Measurements from ENCODE around the gene RGMB. TPM values are rescaled to one million over a fixed set of nuclear protein-coding genes. Genes with fewer than 3 reads are reported as not detected.

Gene RGMB
- total RNA-seq, 1 donor from 2014 or later, result 29.7 TPM

DNA sequence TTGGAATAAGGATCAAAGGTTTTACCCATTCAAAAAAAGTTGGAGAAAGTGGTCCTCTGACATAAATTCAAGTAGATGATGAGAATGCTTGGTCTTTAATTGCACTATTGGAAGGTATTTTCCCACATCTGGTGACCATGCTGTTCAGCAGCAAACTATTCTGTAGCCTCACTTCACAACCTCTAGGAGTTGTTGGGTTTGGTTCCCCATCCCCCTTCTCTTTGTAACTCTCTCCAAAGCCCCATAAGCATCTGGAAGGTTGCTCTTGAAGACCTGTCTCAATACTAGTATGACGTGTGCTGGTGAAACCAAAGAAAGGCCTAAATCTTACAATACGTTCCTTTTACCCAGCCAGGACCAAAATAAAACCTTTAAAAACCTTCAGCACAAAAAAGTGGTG, 8.5 kb downstream of the RGMB start:
- Histone ChIP-seq H3K27me3 (ENCODE audit: control insufficient read depth in 3 of 3, insufficient read depth in 3 of 3, low read length in 3 of 3) (no peaks in the 10 kb centered on the region), H3K9ac (ENCODE audit: low read depth in 1 of 3, low read length in 3 of 3) (no peak overlapping the region), H3K4me3 (ENCODE audit: low read length in 3 of 3) (no peak overlapping the region), H3K36me3 (ENCODE audit: control insufficient read depth in 3 of 3, insufficient read depth in 3 of 3, low read length in 3 of 3) (peaks cover 5 to 6% (median 5%) of the 10 kb centered on the region in 3 donors), H3K9me3 (ENCODE audit: control insufficient read depth in 3 of 3, low read length in 3 of 3) (no peaks in the 10 kb centered on the region), H3K27ac (ENCODE audit: low read depth, low read length) (no peak overlapping the region), H3K4me1 (ENCODE audit: control insufficient read depth in 3 of 3, insufficient read depth in 3 of 3, low read length in 3 of 3) (peaks cover 29 to 56% (median 44%) of the 10 kb centered on the region in 3 donors)

DNA sequence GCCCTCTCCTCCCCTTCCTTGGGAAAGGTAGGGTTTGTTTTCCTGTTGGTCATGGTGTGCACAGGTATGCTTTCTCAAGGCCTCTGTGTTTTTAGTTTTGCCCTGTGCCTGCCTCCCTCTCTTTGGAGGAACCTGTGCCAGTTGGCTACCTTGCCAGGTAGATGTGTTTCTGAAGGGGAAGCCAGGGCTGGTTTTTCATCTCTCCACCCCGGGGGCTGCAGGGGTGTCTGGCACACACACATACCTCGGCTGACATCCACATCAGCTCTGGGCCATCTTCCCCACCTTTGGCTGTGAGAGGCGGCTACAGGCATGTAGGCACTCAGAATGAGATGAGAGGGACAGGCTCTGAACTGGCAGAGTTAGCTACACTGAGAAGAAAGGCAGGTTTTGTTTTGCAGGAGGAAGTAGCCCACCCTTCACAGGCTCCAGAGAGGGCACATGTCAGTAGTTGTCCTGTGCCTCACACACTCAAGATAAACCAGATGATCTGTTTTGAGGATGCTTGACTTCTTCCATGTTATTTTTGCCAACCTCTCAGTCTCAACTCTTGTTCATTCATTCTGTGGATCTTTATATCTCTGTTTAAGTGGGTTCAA, 9.7 kb downstream of the RGMB start:
- Histone ChIP-seq H3K9ac (ENCODE audit: low read depth in 1 of 3, low read length in 3 of 3) (no peak overlapping the region), H3K27ac (ENCODE audit: low read depth, low read length) (no peak overlapping the region), H3K27me3 (ENCODE audit: control insufficient read depth in 3 of 3, insufficient read depth in 3 of 3, low read length in 3 of 3) (no peaks in the 10 kb centered on the region), H3K4me3 (ENCODE audit: low read length in 3 of 3) (no peak overlapping the region), H3K36me3 (ENCODE audit: control insufficient read depth in 3 of 3, insufficient read depth in 3 of 3, low read length in 3 of 3) (peaks cover 5 to 6% (median 5%) of the 10 kb centered on the region in 3 donors), H3K9me3 (ENCODE audit: control insufficient read depth in 3 of 3, low read length in 3 of 3) (no peaks in the 10 kb centered on the region), H3K4me1 (ENCODE audit: control insufficient read depth in 3 of 3, insufficient read depth in 3 of 3, low read length in 3 of 3) (peaks cover 39 to 64% (median 53%) of the 10 kb centered on the region in 3 donors)

DNA sequence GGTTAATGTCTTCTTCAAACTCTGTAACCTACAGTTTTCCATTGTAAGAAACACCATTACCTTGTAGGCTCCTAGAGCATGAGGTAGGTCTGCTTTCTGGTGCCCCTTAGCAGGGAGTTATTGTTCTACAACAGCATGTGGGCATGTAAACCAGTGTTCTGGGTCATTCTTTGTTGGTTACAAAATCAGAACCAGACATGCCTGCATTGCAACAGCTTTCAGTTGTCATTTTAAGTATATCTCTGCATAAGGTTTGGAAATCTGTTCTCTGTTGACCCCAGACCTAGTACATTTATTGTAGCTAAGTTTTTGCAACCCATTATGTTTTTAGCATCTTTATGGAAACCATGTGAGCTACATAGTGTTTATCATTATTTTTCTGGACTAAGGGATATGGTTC, 10.9 kb downstream of the RGMB start:
- H3K9me3 ChIP-seq (ENCODE audit: control insufficient read depth in 3 of 3, low read length in 3 of 3), result no peaks in the 10 kb centered on the region
- H3K36me3 ChIP-seq (ENCODE audit: control insufficient read depth in 3 of 3, insufficient read depth in 3 of 3, low read length in 3 of 3), result peaks cover 5 to 6% (median 5%) of the 10 kb centered on the region in 3 donors
- no peak overlapping the region for H3K27ac ChIP-seq (ENCODE audit: low read depth, low read length)
- no peaks in the 10 kb centered on the region for H3K27me3 ChIP-seq (ENCODE audit: control insufficient read depth in 3 of 3, insufficient read depth in 3 of 3, low read length in 3 of 3)
- H3K9ac ChIP-seq (ENCODE audit: low read depth in 1 of 3, low read length in 3 of 3), result no peak overlapping the region
- H3K4me1 ChIP-seq (ENCODE audit: control insufficient read depth in 3 of 3, insufficient read depth in 3 of 3, low read length in 3 of 3), result peaks cover 39 to 65% (median 62%) of the 10 kb centered on the region in 3 donors
- no peak overlapping the region for H3K4me3 ChIP-seq (ENCODE audit: low read length in 3 of 3)

DNA sequence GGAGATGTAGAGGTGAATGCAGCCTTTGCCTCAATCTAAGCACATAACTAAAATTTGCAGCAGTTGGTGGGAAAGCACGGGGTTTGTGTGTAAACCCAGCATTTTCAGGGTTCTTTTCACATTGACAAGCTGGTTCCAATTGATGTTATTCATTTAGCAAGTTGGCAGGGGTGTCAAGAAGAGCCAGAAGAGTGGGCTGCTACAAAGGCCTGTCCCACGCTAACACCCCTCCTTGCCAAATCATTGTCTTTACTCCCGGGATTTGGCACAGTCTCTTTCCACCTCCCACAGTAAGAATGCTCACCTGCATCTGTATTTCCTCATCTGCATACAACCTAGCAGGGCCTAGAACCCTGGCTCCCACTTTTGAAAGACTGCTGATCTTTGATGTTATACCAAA, 11.8 kb downstream of the RGMB start:
- Histone ChIP-seq H3K4me1 (ENCODE audit: control insufficient read depth in 3 of 3, insufficient read depth in 3 of 3, low read length in 3 of 3) (peaks cover 36 to 62% (median 53%) of the 10 kb centered on the region in 3 donors), H3K9ac (ENCODE audit: low read depth in 1 of 3, low read length in 3 of 3) (no peak overlapping the region), H3K4me3 (ENCODE audit: low read length in 3 of 3) (no peak overlapping the region), H3K36me3 (ENCODE audit: control insufficient read depth in 3 of 3, insufficient read depth in 3 of 3, low read length in 3 of 3) (peaks cover 0 to 5% (median 3%) of the 10 kb centered on the region in 3 donors), H3K27ac (ENCODE audit: low read depth, low read length) (no peak overlapping the region), H3K9me3 (ENCODE audit: control insufficient read depth in 3 of 3, low read length in 3 of 3) (no peaks in the 10 kb centered on the region), H3K27me3 (ENCODE audit: control insufficient read depth in 3 of 3, insufficient read depth in 3 of 3, low read length in 3 of 3) (no peaks in the 10 kb centered on the region)

GRCh38 chr5:98786191-98786853, 12.9 kb downstream of the RGMB start:
- H3K9ac ChIP-seq (ENCODE audit: low read depth in 1 of 3, low read length in 3 of 3), result no peak overlapping the region
- no peaks in the 10 kb centered on the region for H3K9me3 ChIP-seq (ENCODE audit: control insufficient read depth in 3 of 3, low read length in 3 of 3)
- no peak overlapping the region for H3K27ac ChIP-seq (ENCODE audit: low read depth, low read length)
- H3K27me3 ChIP-seq (ENCODE audit: control insufficient read depth in 3 of 3, insufficient read depth in 3 of 3, low read length in 3 of 3), result no peaks in the 10 kb centered on the region
- H3K36me3 ChIP-seq (ENCODE audit: control insufficient read depth in 3 of 3, insufficient read depth in 3 of 3, low read length in 3 of 3), result peaks cover 0 to 5% (median 0%) of the 10 kb centered on the region in 3 donors
- no peak overlapping the region for H3K4me3 ChIP-seq (ENCODE audit: low read length in 3 of 3)
- H3K4me1 ChIP-seq (ENCODE audit: control insufficient read depth in 3 of 3, insufficient read depth in 3 of 3, low read length in 3 of 3), result peaks cover 36 to 64% (median 57%) of the 10 kb centered on the region in 3 donors

- Histone ChIP-seq H3K9me3 (ENCODE audit: control insufficient read depth in 3 of 3, low read length in 3 of 3) (no peaks in the 10 kb centered on the region), H3K4me3 (ENCODE audit: low read length in 3 of 3) (peak overlapping the region in 2 of 3 donors; percentile 0 to 19), H3K27ac (ENCODE audit: low read depth, low read length) (peak overlapping the region; percentile 68), H3K27me3 (ENCODE audit: control insufficient read depth in 3 of 3, insufficient read depth in 3 of 3, low read length in 3 of 3) (no peaks in the 10 kb centered on the region), H3K9ac (ENCODE audit: low read depth in 1 of 3, low read length in 3 of 3) (peak overlapping the region; percentile 4 to 29 (median 25)), H3K36me3 (ENCODE audit: control insufficient read depth in 3 of 3, insufficient read depth in 3 of 3, low read length in 3 of 3) (peaks cover 0 to 5% (median 0%) of the 10 kb centered on the region in 3 donors), H3K4me1 (ENCODE audit: control insufficient read depth in 3 of 3, insufficient read depth in 3 of 3, low read length in 3 of 3) (peaks cover 40 to 67% (median 64%) of the 10 kb centered on the region in 3 donors)
These were observed 13.8 kb downstream of the RGMB start for GRCh38 chr5:98787131-98787719.

- peaks cover 5% of the 10 kb centered on the region in 3 donors for H3K36me3 ChIP-seq (ENCODE audit: control insufficient read depth in 3 of 3, insufficient read depth in 3 of 3, low read length in 3 of 3)
- no peaks in the 10 kb centered on the region for H3K9me3 ChIP-seq (ENCODE audit: control insufficient read depth in 3 of 3, low read length in 3 of 3)
- no peak overlapping the region for H3K27ac ChIP-seq (ENCODE audit: low read depth, low read length)
- no peak overlapping the region for H3K4me3 ChIP-seq (ENCODE audit: low read length in 3 of 3)
- H3K4me1 ChIP-seq (ENCODE audit: control insufficient read depth in 3 of 3, insufficient read depth in 3 of 3, low read length in 3 of 3), result peaks cover 39 to 59% (median 59%) of the 10 kb centered on the region in 3 donors
- no peaks in the 10 kb centered on the region for H3K27me3 ChIP-seq (ENCODE audit: control insufficient read depth in 3 of 3, insufficient read depth in 3 of 3, low read length in 3 of 3)
- H3K9ac ChIP-seq (ENCODE audit: low read depth in 1 of 3, low read length in 3 of 3), result no peak overlapping the region
These were observed 15.6 kb downstream of the RGMB start for GRCh38 chr5:98789029-98789428.

DNA sequence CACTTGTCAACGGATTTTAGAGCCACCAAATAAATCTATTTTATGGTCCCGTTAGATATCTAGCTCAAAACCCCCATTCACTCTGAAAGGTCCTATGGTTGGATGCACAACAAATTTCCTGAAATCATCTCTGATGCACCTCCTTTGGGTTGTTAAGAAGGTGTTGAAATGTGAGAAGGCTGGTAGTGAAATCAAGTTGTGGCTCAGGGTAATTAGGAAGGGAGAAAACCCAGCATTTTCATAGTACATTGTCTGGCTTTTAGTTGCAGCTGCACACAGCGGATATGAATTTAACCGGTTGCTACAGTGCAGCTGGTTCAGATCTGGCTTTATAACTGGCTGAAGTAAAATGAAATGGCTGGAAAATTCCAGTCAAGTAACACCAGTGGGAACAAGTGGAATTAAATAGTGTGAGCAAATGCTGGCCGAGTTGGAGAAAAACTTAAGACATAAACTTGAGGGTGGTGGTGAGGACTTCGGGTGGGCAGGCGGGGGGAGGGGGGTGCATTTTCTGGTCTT, 17.6 kb downstream of the RGMB start:
- Histone ChIP-seq H3K4me1 (ENCODE audit: control insufficient read depth in 3 of 3, insufficient read depth in 3 of 3, low read length in 3 of 3) (peaks cover 31 to 58% (median 45%) of the 10 kb centered on the region in 3 donors), H3K36me3 (ENCODE audit: control insufficient read depth in 3 of 3, insufficient read depth in 3 of 3, low read length in 3 of 3) (peaks cover 5% of the 10 kb centered on the region in 3 donors), H3K9ac (ENCODE audit: low read depth in 1 of 3, low read length in 3 of 3) (no peak overlapping the region), H3K4me3 (ENCODE audit: low read length in 3 of 3) (no peak overlapping the region), H3K27me3 (ENCODE audit: control insufficient read depth in 3 of 3, insufficient read depth in 3 of 3, low read length in 3 of 3) (no peaks in the 10 kb centered on the region), H3K9me3 (ENCODE audit: control insufficient read depth in 3 of 3, low read length in 3 of 3) (no peaks in the 10 kb centered on the region), H3K27ac (ENCODE audit: low read depth, low read length) (no peak overlapping the region)

- peaks cover 5% of the 10 kb centered on the region in 3 donors for H3K36me3 ChIP-seq (ENCODE audit: control insufficient read depth in 3 of 3, insufficient read depth in 3 of 3, low read length in 3 of 3)
- H3K9ac ChIP-seq (ENCODE audit: low read depth in 1 of 3, low read length in 3 of 3), result no peak overlapping the region
- no peaks in the 10 kb centered on the region for H3K9me3 ChIP-seq (ENCODE audit: control insufficient read depth in 3 of 3, low read length in 3 of 3)
- no peak overlapping the region for H3K27ac ChIP-seq (ENCODE audit: low read depth, low read length)
- H3K4me1 ChIP-seq (ENCODE audit: control insufficient read depth in 3 of 3, insufficient read depth in 3 of 3, low read length in 3 of 3), result peaks cover 24 to 50% (median 38%) of the 10 kb centered on the region in 3 donors
- no peak overlapping the region for H3K4me3 ChIP-seq (ENCODE audit: low read length in 3 of 3)
- H3K27me3 ChIP-seq (ENCODE audit: control insufficient read depth in 3 of 3, insufficient read depth in 3 of 3, low read length in 3 of 3), result no peaks in the 10 kb centered on the region
These were observed 18.6 kb downstream of the RGMB start for GRCh38 chr5:98791898-98792580.
